ENCODE results near the gene ART1.
"Not testable (repeated sequence)": the region's sequence is repeated elsewhere in the genome, so short reads cannot be mapped to it uniquely, and the experiment has no call there.

Gene ART1

GRCh38 chr11:3632070-3632660 is 12.8 kb upstream of the ART1 start:
- DNase-seq (ENCODE audit: low read depth, low spot score): no peak

- DNase-seq (ENCODE audit: low read depth, low spot score): no peak
Measured at GRCh38 chr11:3635641-3636375, 9.1 kb upstream of the ART1 start.

- no peak for DNase-seq (ENCODE audit: low read depth, low spot score)
Measured at GRCh38 chr11:3637201-3637600, 7.7 kb upstream of the ART1 start.

GRCh38 chr11:3638513-3638912 is 6.4 kb upstream of the ART1 start:
- DNase-seq (ENCODE audit: low read depth, low spot score): no peak

GRCh38 chr11:3639841-3640240 is 5.1 kb upstream of the ART1 start:
- no peak for DNase-seq (ENCODE audit: low read depth, low spot score)

- DNase-seq (ENCODE audit: low read depth, low spot score): no peak
Measured at GRCh38 chr11:3641191-3641590, 3.7 kb upstream of the ART1 start.

GRCh38 chr11:3641701-3642070 is 3.2 kb upstream of the ART1 start, which contains the start of gene ART5:
TSS of gene ART5 (minus strand) at chr11:3641992. CDS start at chr11:3641862, 130 bp downstream.
- DNase-seq (ENCODE audit: low read depth, low spot score): no peak

GRCh38 chr11:3642071-3642951 is 2.6 kb upstream of the ART1 start:
- DNase-seq (ENCODE audit: low read depth, low spot score): peak; percentile 11

- not testable (repeated sequence) for DNase-seq (ENCODE audit: low read depth, low spot score)
Measured at GRCh38 chr11:3643102-3643546, 1.8 kb upstream of the ART1 start.

GRCh38 chr11:3645552-3645951 is 624 bp downstream of the ART1 start:
- DNase-seq (ENCODE audit: low read depth, low spot score): no peak

- DNase-seq (ENCODE audit: low read depth, low spot score): not testable (repeated sequence)
Measured at GRCh38 chr11:3648843-3649242, 3.9 kb downstream of the ART1 start.

GRCh38 chr11:3649374-3649773 is 4.4 kb downstream of the ART1 start:
- DNase-seq (ENCODE audit: low read depth, low spot score): not testable (repeated sequence)

GRCh38 chr11:3652514-3652913 is 7.6 kb downstream of the ART1 start:
- not testable (repeated sequence) for DNase-seq (ENCODE audit: low read depth, low spot score)

GRCh38 chr11:3655547-3655946 is 10.6 kb downstream of the ART1 start:
- no peak for DNase-seq (ENCODE audit: low read depth, low spot score)

GRCh38 chr11:3657331-3657730 is 12.4 kb downstream of the ART1 start:
- not testable (repeated sequence) for DNase-seq (ENCODE audit: low read depth, low spot score)

GRCh38 chr11:3658252-3658651 is 13.3 kb downstream of the ART1 start:
- DNase-seq (ENCODE audit: low read depth, low spot score): no peak

- DNase-seq (ENCODE audit: low read depth, low spot score): no peak
Measured at GRCh38 chr11:3659595-3660515, 14.9 kb downstream of the ART1 start.

- DNase-seq (ENCODE audit: low read depth, low spot score): no peak
Measured at GRCh38 chr11:3660960-3661359, 16.0 kb downstream of the ART1 start.

GRCh38 chr11:3662856-3663255 is 17.9 kb downstream of the ART1 start:
- DNase-seq (ENCODE audit: low read depth, low spot score): no peak

GRCh38 chr11:3664032-3664630 is 19.2 kb downstream of the ART1 start:
- no peak for DNase-seq (ENCODE audit: low read depth, low spot score)
